ENCODE results near the gene TPST2. TPM values are rescaled to one million over a fixed set of nuclear protein-coding genes. Genes with fewer than 3 reads are reported as not detected.

Gene TPST2
- total and polyA plus RNA-seq, 2 experiments from 2014 or later: 31.0 to 36.8 TPM

- no peak for TF ChIP-seq EZH2 (IDR thresholded peaks at IDR 0.05; ENCODE audit: borderline replicate concordance)
- TF ChIP-seq CTCF (IDR thresholded peaks at IDR 0.05; ENCODE audit: poor library complexity): no peak
- no peak for TF ChIP-seq EZH2phosphoT487 (IDR thresholded peaks at IDR 0.05; ENCODE audit: low read depth, severe bottlenecking, unreplicated experiment)
- no peak overlapping the region for H3K4me2 ChIP-seq
- H4K20me1 ChIP-seq (ENCODE audit: insufficient read depth, poor library complexity, severe bottlenecking): no peaks in the 10 kb centered on the region
- H3K27me3 ChIP-seq: no peaks in the 10 kb centered on the region
- no peak overlapping the region for H3K27ac ChIP-seq
- H3K9me2 ChIP-seq (replicated peaks; ENCODE audit: insufficient read depth): no peaks in the 10 kb centered on the region
- H2AFZ ChIP-seq: no peak overlapping the region
- H3K4me1 ChIP-seq (ENCODE audit: insufficient read depth): no peaks in the 10 kb centered on the region
- H3K4me3 ChIP-seq: no peak overlapping the region
- no peaks in the 10 kb centered on the region for H3K79me2 ChIP-seq
- no peaks in the 10 kb centered on the region for H3K9me3 ChIP-seq (ENCODE audit: low read depth)
- H3K36me3 ChIP-seq (replicated peaks; ENCODE audit: insufficient read depth, low read depth): no peaks in the 10 kb centered on the region
- no peak for DNase-seq (ENCODE audit: low spot score)
- WGBS (ENCODE audit: low lambda C conversion rate, missing lambda C conversion rate): 92% methylated on average over 3 of the region's 3 CpGs
These were observed 44.3 kb upstream of the TPST2 start for GRCh38 chr22:26634189-26634588.

DNA sequence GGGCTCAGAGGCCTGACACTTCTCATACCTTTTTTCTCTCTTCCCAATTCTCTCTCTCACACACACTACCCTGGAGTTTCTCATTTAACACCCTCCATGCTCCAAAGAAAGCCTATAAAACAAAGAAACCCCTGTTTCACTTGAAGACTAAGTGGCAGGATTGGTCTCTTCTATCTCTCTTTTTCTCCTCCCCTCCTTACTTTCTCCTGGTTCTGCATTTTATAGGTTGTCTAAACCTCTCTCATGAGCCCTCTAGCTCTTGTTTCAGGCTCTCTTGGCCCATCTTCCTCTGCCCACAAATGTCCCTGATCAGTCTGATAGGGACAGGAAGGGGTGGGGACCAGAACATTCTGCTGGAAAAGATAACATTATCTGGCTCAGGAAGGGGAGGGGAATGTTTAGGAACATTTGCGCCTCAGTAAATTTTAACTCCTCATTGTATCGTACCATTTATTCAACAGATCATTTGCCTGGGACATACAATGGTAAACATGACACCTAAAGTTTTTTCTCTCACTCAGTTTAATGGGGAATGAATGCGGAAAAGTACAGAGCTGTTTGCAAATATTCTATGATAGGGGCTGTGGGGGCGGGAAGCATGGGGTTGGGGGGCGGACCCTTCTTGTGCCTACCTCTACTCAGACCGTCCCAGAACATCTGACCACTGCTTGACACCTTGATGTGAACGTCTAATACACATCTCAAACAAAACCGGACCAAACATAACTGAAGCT is 42.7 kb upstream of the TPST2 start:
- no peak overlapping the region for H2AFZ ChIP-seq
- no peak for DNase-seq (ENCODE audit: low spot score)
- H4K20me1 ChIP-seq (ENCODE audit: insufficient read depth, poor library complexity, severe bottlenecking): no peaks in the 10 kb centered on the region
- no peaks in the 10 kb centered on the region for H3K36me3 ChIP-seq (replicated peaks; ENCODE audit: insufficient read depth, low read depth)
- H3K27ac ChIP-seq: no peak overlapping the region
- H3K79me2 ChIP-seq: no peaks in the 10 kb centered on the region
- H3K9me2 ChIP-seq (replicated peaks; ENCODE audit: insufficient read depth): no peaks in the 10 kb centered on the region
- H3K9me3 ChIP-seq (ENCODE audit: low read depth): no peaks in the 10 kb centered on the region
- H3K4me3 ChIP-seq: no peak overlapping the region
- no peaks in the 10 kb centered on the region for H3K27me3 ChIP-seq
- TF ChIP-seq EZH2phosphoT487 (IDR thresholded peaks at IDR 0.05; ENCODE audit: low read depth, severe bottlenecking, unreplicated experiment): no peak
- no peak for TF ChIP-seq CTCF (IDR thresholded peaks at IDR 0.05; ENCODE audit: poor library complexity)
- no peak for TF ChIP-seq EZH2 (IDR thresholded peaks at IDR 0.05; ENCODE audit: borderline replicate concordance)
- H3K4me2 ChIP-seq: no peak overlapping the region
- WGBS (ENCODE audit: low lambda C conversion rate, missing lambda C conversion rate): 54% methylated on average over 8 of the region's 8 CpGs
- no peaks in the 10 kb centered on the region for H3K4me1 ChIP-seq (ENCODE audit: insufficient read depth)

- Histone ChIP-seq H3K79me2 (no peaks in the 10 kb centered on the region), H3K4me2 (no peak overlapping the region), H3K4me1 (ENCODE audit: insufficient read depth) (no peaks in the 10 kb centered on the region), H3K27ac (no peak overlapping the region), H2AFZ (no peak overlapping the region), H4K20me1 (ENCODE audit: insufficient read depth, poor library complexity, severe bottlenecking) (no peaks in the 10 kb centered on the region), H3K27me3 (no peaks in the 10 kb centered on the region), H3K4me3 (no peak overlapping the region), H3K9me2 (replicated peaks; ENCODE audit: insufficient read depth) (no peaks in the 10 kb centered on the region), H3K9me3 (ENCODE audit: low read depth) (no peaks in the 10 kb centered on the region), H3K36me3 (replicated peaks; ENCODE audit: insufficient read depth, low read depth) (no peaks in the 10 kb centered on the region)
- 95% methylated on average over 4 of the region's 4 CpGs for WGBS (ENCODE audit: low lambda C conversion rate, missing lambda C conversion rate)
- TF ChIP-seq EZH2phosphoT487 (IDR thresholded peaks at IDR 0.05; ENCODE audit: low read depth, severe bottlenecking, unreplicated experiment) (no peak), CTCF (IDR thresholded peaks at IDR 0.05; ENCODE audit: poor library complexity) (no peak), EZH2 (IDR thresholded peaks at IDR 0.05; ENCODE audit: borderline replicate concordance) (no peak)
- no peak for DNase-seq (ENCODE audit: low spot score)
These were observed 41.4 kb upstream of the TPST2 start for GRCh38 chr22:26631282-26631681.

Measured in hepatocyte (in vitro differentiated cells).